Sigmoid colon (tissue), 4 donors: ENCODE measurements around the gene ACTN4.

Source experiments
- EP300 ChIP-seq, 4 donors: sonication (generic); formaldehyde crosslinking; IDR thresholded peaks; one replicate each; pipeline ENCODE4 v1.6.1; 2017; ENCODE audit warnings: antibody characterized with exemption in 4 of 4
- POLR2AphosphoS5 ChIP-seq, 4 donors: sonication (generic); formaldehyde crosslinking; IDR thresholded peaks; one replicate each; pipeline ENCODE4 v1.6.1; 2017; ENCODE audit warnings: antibody characterized with exemption in 4 of 4
- TF ChIP-seq, protein P1 (sequence below), 4 experiments: fragments of 450-650 bp in 3 of 4; fragments of 200-600 bp in 1 of 4; IDR thresholded peaks; one replicate each; pipeline ENCODE4 v1.5.1; 2016 to 2019; ENCODE audit warnings: antibody characterized with exemption in 4 of 4, mild to moderate bottlenecking in 3 of 4, moderate library complexity in 2 of 4

GRCh38 chr19:38723990-38724854 is 76.8 kb downstream of the ACTN4 start:
- TF ChIP-seq, protein P1, sequence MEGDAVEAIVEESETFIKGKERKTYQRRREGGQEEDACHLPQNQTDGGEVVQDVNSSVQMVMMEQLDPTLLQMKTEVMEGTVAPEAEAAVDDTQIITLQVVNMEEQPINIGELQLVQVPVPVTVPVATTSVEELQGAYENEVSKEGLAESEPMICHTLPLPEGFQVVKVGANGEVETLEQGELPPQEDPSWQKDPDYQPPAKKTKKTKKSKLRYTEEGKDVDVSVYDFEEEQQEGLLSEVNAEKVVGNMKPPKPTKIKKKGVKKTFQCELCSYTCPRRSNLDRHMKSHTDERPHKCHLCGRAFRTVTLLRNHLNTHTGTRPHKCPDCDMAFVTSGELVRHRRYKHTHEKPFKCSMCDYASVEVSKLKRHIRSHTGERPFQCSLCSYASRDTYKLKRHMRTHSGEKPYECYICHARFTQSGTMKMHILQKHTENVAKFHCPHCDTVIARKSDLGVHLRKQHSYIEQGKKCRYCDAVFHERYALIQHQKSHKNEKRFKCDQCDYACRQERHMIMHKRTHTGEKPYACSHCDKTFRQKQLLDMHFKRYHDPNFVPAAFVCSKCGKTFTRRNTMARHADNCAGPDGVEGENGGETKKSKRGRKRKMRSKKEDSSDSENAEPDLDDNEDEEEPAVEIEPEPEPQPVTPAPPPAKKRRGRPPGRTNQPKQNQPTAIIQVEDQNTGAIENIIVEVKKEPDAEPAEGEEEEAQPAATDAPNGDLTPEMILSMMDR (IDR thresholded peaks at IDR 0.05) = no peak
- no peak for TF ChIP-seq POLR2AphosphoS5 (IDR thresholded peaks at IDR 0.05)
- no peak for TF ChIP-seq EP300 (IDR thresholded peaks at IDR 0.05)
